Islet of Langerhans (tissue), 1 donor: Measurements from ENCODE around the gene COX5A.
"Not testable (repeated sequence)": the region's sequence is repeated elsewhere in the genome, so short reads cannot be mapped to it uniquely, and the experiment has no call there.

ENCODE experiments used
- FAIRE-seq: peaks from one replicate; lab custom pipeline; 2011; peaks lifted over from hg19 to GRCh38; lab: Jason Lieb, UNC

COX5A gene

DNA sequence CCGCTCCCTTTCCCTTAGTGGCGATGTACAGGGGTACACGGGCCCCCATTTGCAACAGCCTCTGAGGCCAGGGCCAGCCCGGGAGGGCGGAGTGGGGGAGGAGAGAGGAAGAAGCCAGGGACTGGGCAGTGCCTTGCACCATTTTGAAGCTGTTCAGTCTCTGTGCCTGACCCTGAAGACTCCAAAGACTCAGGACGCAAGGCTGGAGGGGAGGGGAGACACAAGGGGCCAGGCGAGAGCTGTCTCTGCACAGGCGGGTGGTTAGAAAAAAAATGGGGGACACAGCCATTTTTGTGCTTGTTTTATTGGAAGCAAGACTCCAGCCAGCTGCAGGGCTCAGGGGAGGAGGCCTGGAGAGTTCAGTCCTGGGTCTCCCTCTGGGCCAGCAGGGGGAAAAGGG is 17.1 kb upstream of the COX5A start:
- no peak for FAIRE-seq

DNA sequence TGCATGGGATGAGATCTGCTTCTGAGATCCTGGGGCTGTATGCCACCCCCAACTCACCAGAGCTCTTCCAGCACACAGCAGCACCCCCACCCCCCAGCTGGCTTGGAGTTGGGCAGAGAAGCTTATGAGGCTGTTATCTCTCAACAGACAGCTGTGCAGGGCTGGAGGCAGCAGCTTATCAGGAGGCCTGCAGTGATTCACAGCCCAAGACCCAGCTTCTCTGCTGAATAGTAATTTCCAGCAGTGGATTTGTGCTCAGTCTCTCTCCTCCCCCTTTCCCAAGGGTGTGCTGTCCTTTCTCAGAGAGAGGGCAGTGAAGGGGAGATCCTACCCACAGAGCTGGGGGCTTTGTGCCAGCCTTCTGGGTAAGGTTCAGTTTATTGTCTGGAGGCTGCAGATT is 16.6 kb upstream of the COX5A start:
- no peak for FAIRE-seq

DNA sequence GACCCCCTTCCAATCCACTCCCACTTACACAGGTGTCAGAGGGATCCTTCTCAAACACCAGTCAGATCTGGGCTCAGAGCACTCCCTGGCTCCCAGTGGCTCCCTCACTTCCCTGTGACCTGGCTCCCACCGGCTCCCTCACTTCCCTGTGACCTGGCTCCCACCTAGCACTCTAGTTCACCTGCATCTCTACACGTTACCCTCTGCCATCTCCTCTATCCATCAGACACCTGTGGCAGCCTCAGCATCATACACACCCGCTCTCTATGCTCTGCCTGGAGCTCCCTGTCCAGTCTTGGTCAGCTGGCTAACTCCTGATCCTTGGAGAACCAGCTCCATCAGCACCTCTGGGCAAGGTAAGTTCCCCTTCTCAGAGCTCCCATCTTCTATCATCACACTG is 13.1 kb upstream of the COX5A start:
- FAIRE-seq = no peak

DNA sequence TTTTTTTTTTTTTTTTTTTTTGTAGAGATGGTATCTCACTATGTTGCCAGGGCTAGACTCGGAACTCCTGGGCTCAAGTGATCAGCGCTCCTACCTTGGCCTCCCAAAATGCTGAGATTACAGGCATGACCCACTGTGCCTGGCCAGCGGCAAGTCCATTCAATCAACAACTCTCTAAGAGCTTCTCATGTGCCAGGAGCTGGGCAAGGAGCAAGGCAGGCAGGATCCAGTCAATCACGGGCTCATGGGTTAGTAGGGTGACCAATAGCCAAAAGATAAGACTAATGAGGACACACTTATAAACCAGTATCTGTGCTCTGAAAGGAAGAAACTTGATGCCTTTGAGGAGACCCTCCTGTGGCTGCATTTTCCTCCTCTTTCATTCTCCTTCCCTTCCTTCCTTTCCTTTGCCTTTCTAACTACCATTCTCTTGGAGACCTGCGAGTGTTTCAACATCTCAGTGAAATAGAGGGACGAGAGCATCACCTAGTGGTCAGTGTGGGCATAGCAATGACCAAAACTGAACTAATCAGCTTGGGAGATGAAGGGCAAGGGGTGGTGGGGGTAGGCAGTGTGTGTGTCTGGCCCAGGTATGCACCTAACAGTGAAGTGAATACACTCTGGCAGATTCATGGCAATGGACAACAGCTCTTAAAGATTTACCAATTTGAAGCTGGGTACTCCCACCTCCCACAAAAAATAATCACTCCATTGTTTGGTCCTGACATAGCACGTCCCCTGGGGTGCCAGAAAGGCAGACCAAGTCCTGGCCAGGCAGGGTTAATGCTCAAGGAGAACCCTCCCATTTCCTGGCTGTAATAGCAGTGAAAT is 12.4 kb upstream of the COX5A start:
- no peak for FAIRE-seq

DNA sequence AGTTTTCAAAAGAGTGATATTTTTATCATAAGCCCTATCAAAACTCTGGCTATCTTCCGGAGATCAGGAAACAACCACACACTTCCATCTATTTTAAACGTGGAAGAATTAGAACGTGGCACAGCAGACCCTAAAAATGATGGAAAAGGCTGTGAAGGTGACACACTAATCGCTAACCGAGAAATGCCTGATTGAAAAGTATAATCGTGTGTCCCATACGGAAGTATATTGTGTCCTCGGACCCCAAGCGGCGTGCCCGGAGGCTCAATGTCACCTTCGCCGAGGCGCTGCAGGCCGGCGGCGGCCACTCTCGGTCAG is 642 bp downstream of the COX5A start:
- FAIRE-seq = no peak

DNA sequence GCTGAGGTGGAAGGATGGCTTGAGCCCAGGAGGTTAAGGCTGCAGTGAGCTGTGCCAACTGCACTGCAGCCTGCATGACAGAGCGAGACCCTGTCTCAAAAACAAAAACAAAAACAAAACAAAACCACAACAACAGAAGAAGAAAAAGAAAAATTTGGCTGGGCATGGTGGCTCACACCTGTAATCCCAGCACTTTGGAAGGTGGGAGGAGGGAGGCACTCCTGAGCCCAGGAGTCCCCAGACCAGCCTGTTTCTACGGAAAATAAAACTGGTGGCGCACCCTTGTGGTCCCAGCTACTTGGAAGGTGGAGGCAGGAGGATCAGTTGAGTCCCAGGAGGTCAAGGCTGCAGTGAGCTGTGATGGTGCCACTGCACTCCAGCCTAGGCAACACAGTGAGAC is 2.7 kb downstream of the COX5A start:
- FAIRE-seq = not testable (repeated sequence)

DNA sequence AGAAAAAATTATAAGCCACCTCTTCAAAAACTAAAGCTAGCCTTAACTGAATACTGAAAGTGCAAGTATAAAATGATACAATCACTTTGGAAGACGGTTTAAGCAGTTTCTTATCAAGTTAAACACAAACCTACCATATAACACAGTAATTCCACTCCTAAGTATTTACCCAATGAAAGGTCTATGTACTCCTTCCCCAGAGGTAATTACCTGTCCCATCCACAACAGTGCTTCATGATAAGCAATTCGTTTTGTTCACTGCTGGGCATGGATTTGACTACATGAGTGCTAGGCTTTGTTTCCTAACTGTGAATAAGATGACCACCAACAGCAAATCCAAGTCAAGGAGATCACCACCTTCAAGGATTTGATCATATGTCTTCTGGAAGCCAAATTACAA is 4.3 kb downstream of the COX5A start:
- FAIRE-seq = no peak

DNA sequence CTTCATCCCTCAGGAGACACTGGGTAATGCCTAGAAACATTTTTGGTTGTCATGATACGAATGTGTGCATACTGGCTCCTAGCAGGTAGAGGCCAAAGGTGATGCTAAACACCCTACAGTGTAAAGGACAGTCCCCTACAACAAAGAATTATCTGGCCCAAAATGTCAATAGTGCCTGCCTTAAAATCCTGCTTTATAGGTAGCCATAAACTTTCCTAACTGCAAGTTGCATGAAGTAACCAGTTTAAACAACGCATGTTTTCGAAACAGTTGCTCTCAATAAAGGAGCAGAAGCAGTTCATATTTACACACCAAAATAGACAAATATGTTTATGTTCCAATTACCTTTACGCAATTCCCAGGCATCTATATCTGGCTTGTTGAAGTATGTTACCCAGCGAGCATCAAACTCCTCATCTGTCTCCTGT is 9.1 kb downstream of the COX5A start:
- FAIRE-seq = no peak

DNA sequence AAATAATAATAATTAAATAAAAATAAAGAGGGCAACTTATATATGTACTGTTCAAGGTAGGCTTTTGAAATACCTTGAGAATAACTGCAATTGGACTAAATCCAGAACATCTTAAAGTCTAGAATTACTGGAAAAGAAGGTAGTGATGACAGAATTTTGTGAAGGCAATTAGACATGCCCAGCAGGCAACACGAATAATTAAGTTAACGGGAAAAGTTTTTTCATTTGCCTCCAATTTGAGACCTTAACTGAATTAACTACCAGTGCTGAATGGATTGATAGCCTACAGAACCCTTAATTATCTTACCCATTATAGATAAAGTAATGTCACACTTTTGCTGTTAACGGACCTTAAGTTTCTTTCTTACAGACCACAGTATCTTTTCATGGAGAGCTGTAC is 13.3 kb downstream of the COX5A start:
- FAIRE-seq = no peak

DNA sequence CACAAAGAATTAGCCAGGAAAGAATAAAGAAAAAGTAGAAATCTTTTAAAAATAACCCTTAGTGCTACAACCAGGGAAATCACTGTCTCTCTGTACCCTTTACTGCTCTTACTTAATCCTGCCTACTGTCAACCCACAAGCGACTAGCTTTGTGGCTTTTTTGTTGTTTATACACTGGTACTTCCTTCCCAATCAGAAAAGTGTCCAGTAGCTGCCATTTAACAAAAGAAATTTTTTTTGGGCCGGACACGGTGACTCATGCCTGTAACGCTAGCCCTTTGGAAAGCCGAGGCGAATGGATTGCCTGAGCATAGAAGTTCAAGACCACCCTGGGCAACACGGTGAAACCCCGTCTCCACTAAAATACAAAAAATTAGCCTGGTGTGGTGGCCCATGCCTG is 17.4 kb downstream of the COX5A start:
- FAIRE-seq = no peak

DNA sequence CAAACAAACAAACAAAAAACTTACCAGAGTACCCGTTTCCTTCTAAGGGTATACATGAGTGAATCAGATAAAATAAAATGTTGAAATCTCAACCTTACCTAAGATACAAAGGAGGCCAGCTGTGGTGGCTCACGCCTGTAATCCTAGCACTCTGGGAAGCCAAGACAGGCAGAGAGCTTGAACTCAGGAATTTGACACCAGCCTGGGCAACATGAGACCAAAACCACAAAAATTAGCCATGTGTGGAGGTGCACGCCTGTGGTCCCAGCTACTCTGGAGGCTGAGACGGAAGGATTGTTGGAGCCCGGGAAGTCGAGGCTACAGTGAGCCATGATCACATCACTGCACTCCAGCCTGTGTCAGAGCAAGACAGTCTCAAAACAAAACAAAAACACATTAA is 20.2 kb downstream of the COX5A start:
- FAIRE-seq = no peak

DNA sequence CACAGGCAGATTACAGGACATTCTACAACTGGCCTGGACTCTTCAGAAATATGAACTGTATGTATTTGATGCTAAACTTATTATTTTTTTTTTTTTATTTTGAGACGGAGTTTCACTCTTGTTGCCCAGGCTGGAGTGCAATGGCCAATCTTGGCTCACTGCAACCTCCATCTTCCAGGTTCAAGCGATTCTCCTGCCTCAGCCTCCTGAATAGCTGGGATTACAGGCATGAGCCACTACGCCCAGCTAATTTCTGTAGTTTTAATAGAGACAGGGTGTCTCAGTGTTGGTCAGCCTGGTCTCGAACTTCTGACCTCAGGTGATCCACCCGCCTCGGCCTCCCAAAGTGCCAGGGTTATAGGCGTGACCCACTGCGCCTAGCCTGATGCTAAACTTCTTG is 24.1 kb downstream of the COX5A start:
- not testable (repeated sequence) for FAIRE-seq

DNA sequence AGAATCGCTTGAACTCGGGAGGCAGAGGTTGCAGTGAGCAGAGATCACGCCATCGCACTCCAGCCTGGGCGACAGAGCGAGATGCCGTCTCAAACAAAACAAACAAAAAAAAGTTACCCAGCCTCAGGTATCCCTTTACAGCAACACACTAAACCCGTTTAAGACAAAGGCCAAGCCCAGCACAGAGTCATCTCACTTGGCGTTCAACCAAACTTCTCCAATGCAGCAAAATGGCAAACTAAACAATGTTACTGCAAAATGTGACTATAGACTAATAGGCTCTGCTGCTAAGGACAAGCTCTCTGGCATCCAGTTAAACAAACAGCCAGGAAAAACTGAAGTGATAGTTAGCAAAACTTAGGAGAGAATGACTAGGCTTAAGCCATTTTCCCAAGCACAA is 24.8 kb downstream of the COX5A start:
- no peak for FAIRE-seq

DNA sequence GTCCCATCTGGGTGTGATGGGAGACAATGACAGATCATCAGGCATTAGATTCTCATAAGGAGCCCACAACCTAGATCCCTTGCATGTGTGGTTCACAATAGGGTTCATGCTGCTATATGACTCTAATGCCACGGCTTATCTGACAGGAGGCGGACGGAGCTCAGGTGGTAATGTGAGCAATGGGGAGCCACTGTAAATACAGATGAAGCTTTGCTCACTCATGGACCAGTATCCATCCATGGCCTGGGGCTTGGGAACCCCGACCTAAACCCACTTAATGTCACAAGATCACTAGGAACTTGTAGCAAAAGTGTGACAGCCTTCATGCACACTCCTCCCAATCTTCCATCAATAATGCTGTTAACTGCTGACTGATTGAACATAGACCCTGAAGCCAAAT is 29.2 kb downstream of the COX5A start:
- FAIRE-seq = no peak

DNA sequence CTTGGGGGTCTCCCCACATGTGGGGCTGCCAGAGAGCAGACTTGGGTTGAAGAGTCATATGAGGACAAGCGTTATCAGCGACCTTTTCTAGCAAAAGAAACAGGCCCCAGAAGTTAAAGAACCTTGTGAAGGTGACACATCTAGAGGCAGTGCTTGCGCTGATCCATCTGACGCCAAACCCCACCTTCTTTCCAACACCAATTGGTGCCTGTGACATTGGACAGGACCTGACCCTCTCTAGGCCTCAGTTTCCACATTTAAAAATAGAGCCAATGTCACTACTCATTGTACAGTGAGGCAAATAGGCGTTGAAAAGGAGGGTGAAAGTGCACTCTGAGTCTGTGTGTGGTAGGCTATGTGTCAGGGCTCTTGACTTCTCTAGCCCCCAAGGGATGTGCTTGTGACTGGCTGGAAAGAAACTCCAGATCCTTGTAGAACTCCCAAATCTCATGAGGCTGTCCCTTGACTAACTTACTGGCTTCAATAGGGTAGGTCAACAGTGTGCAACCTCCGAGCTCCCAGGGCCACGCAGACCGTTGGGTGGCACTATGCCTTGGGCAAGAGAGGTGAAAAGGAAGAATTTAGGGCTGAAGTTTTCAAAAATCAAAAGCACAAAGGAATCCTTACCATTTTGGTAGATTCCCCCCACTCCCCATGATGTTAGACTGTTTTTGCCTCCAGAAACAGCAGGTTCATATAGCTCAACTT is 30.6 kb downstream of the COX5A start:
- no peak for FAIRE-seq

DNA sequence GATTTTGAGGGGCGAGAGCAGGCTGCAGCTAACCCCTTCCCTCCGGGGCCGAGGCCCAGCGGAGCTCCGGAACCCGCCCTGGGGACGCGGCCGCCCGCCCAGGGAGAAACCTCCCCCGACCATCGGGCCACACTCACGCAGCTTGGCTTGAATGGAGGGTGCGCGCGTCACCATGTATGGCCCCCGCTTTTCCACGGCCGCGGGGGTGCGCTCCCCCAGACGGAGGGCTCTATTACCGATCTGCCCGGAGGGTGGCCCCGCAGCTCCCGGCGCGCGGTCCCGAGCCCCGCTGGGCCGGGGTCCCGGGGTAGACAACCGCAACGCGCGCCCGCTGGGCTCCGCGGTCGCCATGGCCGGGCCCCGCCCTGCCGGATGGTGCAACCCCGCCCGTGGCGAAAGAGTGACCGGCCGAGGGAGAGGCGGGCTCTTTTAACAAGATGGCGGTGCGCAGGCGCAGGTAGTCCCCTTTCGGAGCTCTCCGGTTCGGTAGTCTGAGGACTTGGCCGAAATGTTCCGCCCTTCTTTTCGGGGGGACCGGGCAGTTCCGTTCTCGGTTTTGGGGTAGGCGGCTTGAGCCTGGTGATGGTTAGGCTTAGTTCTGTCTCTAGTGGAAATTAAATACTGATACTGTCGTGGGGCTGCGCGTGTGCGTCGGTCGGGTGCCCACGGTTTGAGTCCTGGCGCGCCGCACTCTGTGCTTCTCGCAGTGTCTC is 31.3 kb downstream of the COX5A start, which contains the start of gene FAM219B:
Gene FAM219B (minus strand): TSS at position 402 of the 713 bp plus-strand sequence. CDS start 51 bp downstream, at position 351.
- no peak for FAIRE-seq

DNA sequence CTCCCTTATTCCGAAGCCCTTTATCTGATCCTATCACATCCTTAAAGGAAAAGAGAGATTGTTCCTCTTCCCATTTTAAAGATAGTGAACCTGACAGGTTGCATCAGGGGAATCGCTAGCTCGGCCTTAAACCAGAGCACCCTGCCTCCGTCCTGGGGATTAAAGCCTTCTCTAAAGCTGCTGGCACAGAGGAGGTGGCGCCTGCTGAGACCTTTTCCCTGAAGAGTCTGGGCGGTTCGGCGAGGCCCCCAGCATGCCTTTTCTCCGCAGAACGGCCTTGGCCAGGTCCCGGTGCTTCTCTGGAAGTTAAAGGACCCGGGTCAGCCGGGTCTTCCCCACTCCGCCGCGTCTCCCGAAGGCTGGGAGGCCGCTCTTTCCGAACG is 31.8 kb downstream of the COX5A start:
- no peak for FAIRE-seq

DNA sequence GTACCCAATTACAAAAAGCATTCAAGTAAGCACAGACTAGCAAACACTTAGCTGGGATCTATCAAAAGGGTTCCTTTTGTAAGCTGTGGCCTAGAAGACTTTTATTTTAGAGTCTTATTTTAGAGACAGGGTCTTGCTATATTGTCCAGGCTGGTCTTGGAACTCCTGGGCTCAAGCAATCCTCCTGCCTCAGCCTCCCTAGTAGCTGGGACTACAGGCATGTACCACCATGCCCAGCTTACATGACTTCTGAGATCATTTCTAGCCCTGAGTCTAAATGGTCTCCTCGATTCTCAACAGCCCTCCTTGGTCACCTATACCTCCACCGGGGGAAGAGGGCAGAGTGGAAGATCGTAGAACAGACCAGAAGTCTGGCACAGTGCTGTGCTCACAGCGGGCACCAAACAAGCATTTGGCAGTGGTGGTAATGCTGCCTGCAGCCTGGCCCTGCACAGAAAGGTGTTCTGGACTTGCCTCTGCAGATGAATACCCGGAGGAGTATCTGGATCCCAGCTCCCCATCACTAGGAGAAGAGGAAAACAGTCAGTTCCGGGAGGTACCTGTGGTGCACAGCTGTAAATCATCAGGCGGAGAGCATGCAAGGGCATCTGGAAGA is 33.6 kb downstream of the COX5A start:
- no peak for FAIRE-seq

DNA sequence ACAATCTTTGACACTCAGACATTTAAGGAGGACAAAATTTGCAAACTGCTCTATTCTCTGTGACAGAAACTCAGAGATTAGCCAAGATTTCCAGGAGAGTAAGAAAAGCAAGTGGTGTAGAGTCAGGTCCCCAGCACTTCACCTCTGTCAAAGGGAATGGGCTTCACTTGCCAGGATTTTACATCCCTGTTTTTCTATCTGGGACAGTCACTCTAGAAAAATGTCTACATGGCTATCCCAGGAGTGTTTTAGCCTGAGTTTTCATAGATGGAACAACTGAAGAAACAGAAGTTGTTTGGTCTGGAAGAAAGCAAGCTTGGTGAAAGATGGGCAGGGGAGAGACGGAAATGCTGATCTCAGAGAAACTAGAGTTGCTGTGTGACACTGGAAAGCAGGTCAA is 34.2 kb downstream of the COX5A start:
- FAIRE-seq = no peak

DNA sequence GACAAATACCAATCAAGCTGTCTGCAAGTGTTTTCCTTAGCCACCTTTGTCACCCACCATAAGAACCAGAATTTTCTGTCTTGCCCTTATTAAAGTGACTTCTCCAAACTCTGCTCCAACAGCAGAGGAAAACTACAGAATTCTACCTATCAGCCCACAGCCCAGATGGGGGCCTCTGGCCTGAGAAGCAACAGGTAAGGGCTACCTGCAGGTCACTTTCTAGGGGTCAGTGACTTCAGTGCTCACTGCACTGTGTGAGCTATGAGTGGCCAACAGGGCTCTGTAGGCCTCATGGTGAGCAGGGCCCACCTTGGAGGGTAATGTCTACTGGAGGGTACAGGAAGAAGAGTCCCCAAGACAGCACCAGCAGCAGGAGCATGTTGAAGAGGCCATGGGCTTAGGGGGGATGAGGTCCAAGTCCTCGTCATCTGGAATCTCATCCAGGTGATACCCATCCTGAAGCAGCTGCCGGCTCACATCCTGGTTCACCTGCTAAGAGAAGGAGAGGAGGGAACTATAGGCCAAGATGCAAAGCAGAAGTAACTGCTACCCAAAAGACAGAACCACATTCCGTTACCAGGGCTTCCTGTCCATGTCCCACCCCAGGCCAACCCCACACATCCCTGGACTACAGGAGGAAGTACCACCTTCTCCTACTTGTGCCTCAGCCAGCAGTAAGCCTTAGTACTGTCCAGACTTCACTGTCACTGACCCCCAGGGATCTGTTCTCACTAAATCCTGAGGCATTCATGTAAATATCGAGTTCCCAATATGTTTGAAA is 35.4 kb downstream of the COX5A start:
- no peak for FAIRE-seq

DNA sequence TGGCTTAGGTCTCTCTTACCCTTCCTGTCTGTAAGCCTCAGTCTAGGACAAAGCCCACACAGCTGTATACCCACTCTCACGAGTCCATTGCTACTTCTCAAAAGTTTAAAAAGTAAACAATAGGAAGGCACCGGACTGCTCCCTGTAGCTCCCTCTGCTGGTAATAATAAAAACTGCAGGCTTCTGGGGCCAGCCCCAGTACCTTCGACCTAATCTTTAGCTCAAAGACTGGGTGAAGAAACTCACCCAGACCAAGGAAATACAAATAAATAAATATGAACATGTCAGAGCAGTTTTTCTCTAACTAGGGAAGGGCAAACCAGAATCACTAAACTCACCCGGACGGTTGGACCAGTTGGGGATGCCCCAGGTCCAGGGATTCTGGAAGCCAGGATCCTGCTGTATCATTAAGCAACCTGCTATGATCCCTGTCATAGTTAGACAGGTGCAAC is 36.2 kb downstream of the COX5A start:
- FAIRE-seq = no peak

DNA sequence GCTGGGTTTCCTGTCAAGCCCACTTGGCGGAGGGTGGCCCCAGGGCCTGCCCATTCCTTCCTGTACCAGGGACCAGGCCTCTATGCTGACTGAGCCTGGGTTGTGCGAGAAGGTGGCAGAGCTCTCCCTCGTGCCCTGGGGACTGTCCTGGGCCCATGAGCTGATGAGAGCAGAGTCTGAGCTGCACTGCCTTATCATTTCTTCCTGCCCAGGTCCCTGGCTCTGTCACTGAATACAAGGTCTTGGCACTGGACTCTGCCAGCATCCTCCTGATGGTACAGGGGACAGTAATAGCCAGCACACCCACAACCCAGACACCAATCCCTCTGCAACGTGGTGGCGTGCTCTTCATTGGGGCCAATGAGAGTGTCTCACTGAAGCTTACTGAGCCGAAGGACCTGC is 40.6 kb downstream of the COX5A start:
- no peak for FAIRE-seq
